Measurements from ENCODE around the gene CSNK1G1. TPM values are rescaled to one million over a fixed set of nuclear protein-coding genes. Genes with fewer than 3 reads are reported as not detected.

Gene CSNK1G1
- total RNA-seq, 5 donors from 2014 or later (not counting 1 experiment from before 2014, with no cell fraction given): 22.3 to 25.6 (median 23.6) TPM

DNA sequence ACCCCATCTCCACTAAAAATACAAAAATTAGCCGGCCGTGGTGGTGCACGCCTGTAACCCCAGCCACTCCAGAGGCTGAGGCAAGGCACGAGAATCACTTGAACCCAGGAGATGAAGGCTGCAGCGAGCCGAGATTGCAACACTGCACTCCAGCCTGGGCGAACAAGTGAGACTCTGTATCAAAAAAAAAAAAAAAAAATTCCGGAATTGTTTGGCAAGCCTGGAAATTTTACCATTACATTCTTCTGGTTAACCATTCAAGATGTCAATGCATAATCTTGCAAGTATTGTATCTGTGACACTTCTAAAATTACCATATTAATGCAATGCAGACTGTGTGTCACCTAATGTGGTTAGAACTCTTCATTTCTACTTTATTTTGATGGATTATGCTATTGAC, 67.0 kb downstream of the CSNK1G1 start:
- Histone ChIP-seq H3K36me3 (ENCODE audit: control insufficient read depth in 2 of 2, extremely low read depth in 1 of 2, insufficient read depth in 1 of 2, low read length in 1 of 2) (peaks cover 0 to 3% of the 10 kb centered on the region in 2 donors), H3K27me3 (replicated peaks in 1 of 2; ENCODE audit: control insufficient read depth in 2 of 2, extremely low read depth in 1 of 2, insufficient read depth in 2 of 2, low read length in 1 of 2) (no peaks in the 10 kb centered on the region), H3K27ac (ENCODE audit: low read length) (no peak overlapping the region), H3K9me3 (no peaks in the 10 kb centered on the region), H3K4me1 (ENCODE audit: control insufficient read depth in 1 of 2, extremely low read depth in 1 of 2, insufficient read depth in 2 of 2, low read length in 2 of 2) (no peaks in the 10 kb centered on the region), H3K4me3 (ENCODE audit: control insufficient read depth in 1 of 2, extremely low read depth in 1 of 2, low read length in 1 of 2) (no peak overlapping the region)
- ChIA-PET POLR2A (no interaction called here), CTCF (no interaction called here)
- Mint-ChIP-seq H3K27me3 (no peaks in the 10 kb centered on the region), H3K27ac (no peak overlapping the region), H3K9me3 (no peaks in the 10 kb centered on the region), H3K36me3 (peaks cover 13% of the 10 kb centered on the region), H3K4me1 (peaks cover 16 to 29% (median 17%) of the 10 kb centered on the region in 3 donors), H3K4me3 (no peak overlapping the region)
- WGBS (ENCODE audit: insufficient coverage): 98% methylated on average over 6 of the region's 8 CpGs
- ATAC-seq (replicated peaks in 1 of 4) (no peak), DNase-seq (no peak)

DNA sequence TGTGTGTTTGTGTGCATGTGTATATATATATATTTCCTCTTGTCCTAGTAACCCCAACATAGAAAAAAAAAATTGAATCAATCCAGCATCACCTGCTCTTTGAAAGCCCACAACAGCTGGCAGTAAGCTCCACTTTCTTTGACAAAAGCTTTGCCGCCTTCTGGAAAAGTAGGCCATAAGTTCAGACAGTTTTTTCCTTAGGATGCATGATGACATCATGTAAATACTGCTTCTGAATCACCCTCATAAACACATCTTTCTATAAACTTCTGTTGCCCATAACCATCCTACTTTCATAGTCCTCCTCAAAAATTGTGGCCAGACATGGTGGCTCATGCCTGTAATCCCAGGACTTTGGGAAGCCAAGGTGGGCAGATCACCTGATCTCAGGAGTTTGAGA, 67.4 kb downstream of the CSNK1G1 start:
- Histone ChIP-seq H3K4me3 (ENCODE audit: control insufficient read depth in 1 of 2, extremely low read depth in 1 of 2, low read length in 1 of 2) (no peak overlapping the region), H3K36me3 (ENCODE audit: control insufficient read depth in 2 of 2, extremely low read depth in 1 of 2, insufficient read depth in 1 of 2, low read length in 1 of 2) (peaks cover 0 to 3% of the 10 kb centered on the region in 2 donors), H3K4me1 (ENCODE audit: control insufficient read depth in 1 of 2, extremely low read depth in 1 of 2, insufficient read depth in 2 of 2, low read length in 2 of 2) (no peaks in the 10 kb centered on the region), H3K27me3 (replicated peaks in 1 of 2; ENCODE audit: control insufficient read depth in 2 of 2, extremely low read depth in 1 of 2, insufficient read depth in 2 of 2, low read length in 1 of 2) (no peaks in the 10 kb centered on the region), H3K27ac (ENCODE audit: low read length) (no peak overlapping the region), H3K9me3 (no peaks in the 10 kb centered on the region)
- no peak for ATAC-seq (replicated peaks in 1 of 4)
- no peak for DNase-seq
- 100% methylated on average over 1 of the region's 1 CpG for WGBS (ENCODE audit: insufficient coverage)
- CTCF ChIA-PET: no interaction called here
- Mint-ChIP-seq H3K36me3 (peaks cover 13% of the 10 kb centered on the region), H3K9me3 (no peaks in the 10 kb centered on the region), H3K27me3 (no peaks in the 10 kb centered on the region), H3K4me1 (peaks cover 16 to 28% (median 19%) of the 10 kb centered on the region in 3 donors), H3K4me3 (no peak overlapping the region), H3K27ac (no peak overlapping the region)
- POLR2A ChIA-PET: no interaction called here

DNA sequence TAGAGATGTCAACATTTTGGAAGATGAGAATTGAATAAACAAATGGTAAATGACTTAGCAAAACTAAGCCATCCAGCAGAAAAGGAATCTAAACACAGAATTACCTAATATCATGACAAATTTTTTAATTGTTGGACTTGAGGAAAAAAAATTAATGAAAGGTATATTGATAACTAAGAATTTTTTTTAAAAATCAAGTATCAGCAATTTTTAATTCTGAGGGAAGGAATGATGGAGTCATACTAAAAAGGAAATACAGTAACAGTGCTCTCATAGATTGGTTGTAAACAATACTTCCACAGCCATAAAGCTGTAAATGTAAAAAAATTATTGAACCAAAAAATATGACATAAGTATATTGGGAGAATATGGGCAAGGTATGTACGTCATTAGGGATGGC, 68.0 kb downstream of the CSNK1G1 start:
- no peaks in the 10 kb centered on the region for H3K36me3 ChIP-seq (ENCODE audit: control insufficient read depth in 2 of 2, extremely low read depth in 1 of 2, insufficient read depth in 1 of 2, low read length in 1 of 2)
- no CpG with 5 or more reads among the region's 1 CpG for WGBS (ENCODE audit: insufficient coverage)

DNA sequence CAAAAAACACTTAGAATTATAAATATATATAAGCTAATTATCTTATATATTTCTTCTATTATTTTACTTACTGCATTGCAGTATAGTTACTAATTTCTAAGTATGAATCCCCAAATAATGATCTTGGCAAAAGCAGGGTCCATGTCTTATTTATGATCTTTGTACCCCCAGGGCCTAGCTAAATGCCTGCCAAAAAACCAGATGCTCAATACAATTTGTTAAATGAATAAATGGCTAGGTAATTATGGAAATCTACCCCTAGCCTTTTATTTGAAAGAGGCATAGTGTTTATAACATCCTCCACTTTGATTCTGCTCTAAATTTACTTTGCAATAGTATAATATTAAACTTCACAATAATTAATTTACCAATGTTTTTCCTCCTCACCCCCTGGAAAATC, 69.5 kb downstream of the CSNK1G1 start:
- Histone ChIP-seq H3K27me3 (replicated peaks in 1 of 2; ENCODE audit: control insufficient read depth in 2 of 2, extremely low read depth in 1 of 2, insufficient read depth in 2 of 2, low read length in 1 of 2) (no peaks in the 10 kb centered on the region), H3K27ac (ENCODE audit: low read length) (no peak overlapping the region), H3K4me3 (ENCODE audit: control insufficient read depth in 1 of 2, extremely low read depth in 1 of 2, low read length in 1 of 2) (no peak overlapping the region), H3K36me3 (ENCODE audit: control insufficient read depth in 2 of 2, extremely low read depth in 1 of 2, insufficient read depth in 1 of 2, low read length in 1 of 2) (no peaks in the 10 kb centered on the region), H3K4me1 (ENCODE audit: control insufficient read depth in 1 of 2, extremely low read depth in 1 of 2, insufficient read depth in 2 of 2, low read length in 2 of 2) (no peaks in the 10 kb centered on the region), H3K9me3 (no peaks in the 10 kb centered on the region)
- Mint-ChIP-seq H3K4me3 (no peak overlapping the region), H3K36me3 (peaks cover 13% of the 10 kb centered on the region), H3K4me1 (peaks cover 11 to 21% (median 13%) of the 10 kb centered on the region in 3 donors), H3K27me3 (no peaks in the 10 kb centered on the region), H3K27ac (no peak overlapping the region), H3K9me3 (no peaks in the 10 kb centered on the region)
- CTCF ChIA-PET: no interaction called here
- ATAC-seq (replicated peaks in 1 of 4) (no peak), DNase-seq (no peak)
- POLR2A ChIA-PET: interaction anchor here in 1 of 2 donors (0.8 kb wide), 1 partner anchor 13 kb away, joined by 4 read pairs; no protein-coding TSS in a partner anchor

More for the DNA sequence above, 68.0 kb downstream of the CSNK1G1 start:
- H3K36me3 Mint-ChIP-seq: peaks cover 13% of the 10 kb centered on the region
- Histone ChIP-seq H3K27ac (ENCODE audit: low read length) (no peak overlapping the region), H3K27me3 (replicated peaks in 1 of 2; ENCODE audit: control insufficient read depth in 2 of 2, extremely low read depth in 1 of 2, insufficient read depth in 2 of 2, low read length in 1 of 2) (no peaks in the 10 kb centered on the region), H3K4me1 (ENCODE audit: control insufficient read depth in 1 of 2, extremely low read depth in 1 of 2, insufficient read depth in 2 of 2, low read length in 2 of 2) (no peaks in the 10 kb centered on the region), H3K9me3 (no peaks in the 10 kb centered on the region), H3K4me3 (ENCODE audit: control insufficient read depth in 1 of 2, extremely low read depth in 1 of 2, low read length in 1 of 2) (no peak overlapping the region)
- no peaks in the 10 kb centered on the region for H3K27me3 Mint-ChIP-seq
- DNase-seq (no peak), ATAC-seq (replicated peaks in 1 of 4) (no peak)
- H3K4me3 Mint-ChIP-seq: no peak overlapping the region
- ChIA-PET CTCF (no interaction called here), POLR2A (interaction anchor here in 1 of 2 donors (0.6 kb wide), 1 partner anchor 67 kb away, joined by 3 read pairs; no protein-coding TSS in a partner anchor)
- H3K9me3 Mint-ChIP-seq: no peaks in the 10 kb centered on the region
- no peak overlapping the region for H3K27ac Mint-ChIP-seq
- H3K4me1 Mint-ChIP-seq: peaks cover 11 to 22% (median 14%) of the 10 kb centered on the region in 3 donors

DNA sequence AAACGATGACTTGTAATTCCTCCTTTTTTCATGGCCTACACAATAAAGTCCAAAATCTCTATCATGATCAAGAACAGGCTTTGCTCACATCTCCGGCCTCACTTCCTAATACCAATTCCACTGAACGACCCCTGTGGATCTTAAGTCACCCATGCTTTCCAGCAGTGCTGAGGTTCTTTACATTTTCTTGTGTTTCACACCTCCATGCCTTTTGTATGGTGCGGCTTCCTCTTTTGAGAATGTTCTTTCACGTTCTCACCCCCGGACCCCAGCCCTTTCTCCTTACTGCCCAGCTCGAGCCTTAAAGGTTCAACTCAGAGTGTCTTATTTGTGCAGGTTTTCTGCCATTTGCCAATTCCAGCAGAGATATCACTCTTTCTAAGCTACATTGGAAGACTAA, 70.1 kb downstream of the CSNK1G1 start:
- Histone ChIP-seq H3K4me1 (ENCODE audit: control insufficient read depth in 1 of 2, extremely low read depth in 1 of 2, insufficient read depth in 2 of 2, low read length in 2 of 2) (no peaks in the 10 kb centered on the region), H3K27ac (ENCODE audit: low read length) (no peak overlapping the region), H3K27me3 (replicated peaks in 1 of 2; ENCODE audit: control insufficient read depth in 2 of 2, extremely low read depth in 1 of 2, insufficient read depth in 2 of 2, low read length in 1 of 2) (no peaks in the 10 kb centered on the region), H3K36me3 (ENCODE audit: control insufficient read depth in 2 of 2, extremely low read depth in 1 of 2, insufficient read depth in 1 of 2, low read length in 1 of 2) (no peaks in the 10 kb centered on the region), H3K9me3 (no peaks in the 10 kb centered on the region), H3K4me3 (ENCODE audit: control insufficient read depth in 1 of 2, extremely low read depth in 1 of 2, low read length in 1 of 2) (no peak overlapping the region)
- Mint-ChIP-seq H3K4me1 (peaks cover 11 to 21% (median 13%) of the 10 kb centered on the region in 3 donors), H3K36me3 (peaks cover 13% of the 10 kb centered on the region), H3K4me3 (no peak overlapping the region), H3K27me3 (no peaks in the 10 kb centered on the region), H3K9me3 (no peaks in the 10 kb centered on the region), H3K27ac (no peak overlapping the region)
- DNase-seq (no peak), ATAC-seq (replicated peaks in 1 of 4) (no peak)
- ChIA-PET POLR2A (interaction anchor here in 1 of 2 donors (0.8 kb wide), 1 partner anchor 12 kb away, joined by 4 read pairs; no protein-coding TSS in a partner anchor), CTCF (interaction anchor here in 1 of 2 donors (0.7 kb wide), 1 partner anchor 21 kb away, joined by 3 read pairs; no protein-coding TSS in a partner anchor)
- 96% methylated on average over 6 of the region's 7 CpGs for WGBS (ENCODE audit: insufficient coverage)

DNA sequence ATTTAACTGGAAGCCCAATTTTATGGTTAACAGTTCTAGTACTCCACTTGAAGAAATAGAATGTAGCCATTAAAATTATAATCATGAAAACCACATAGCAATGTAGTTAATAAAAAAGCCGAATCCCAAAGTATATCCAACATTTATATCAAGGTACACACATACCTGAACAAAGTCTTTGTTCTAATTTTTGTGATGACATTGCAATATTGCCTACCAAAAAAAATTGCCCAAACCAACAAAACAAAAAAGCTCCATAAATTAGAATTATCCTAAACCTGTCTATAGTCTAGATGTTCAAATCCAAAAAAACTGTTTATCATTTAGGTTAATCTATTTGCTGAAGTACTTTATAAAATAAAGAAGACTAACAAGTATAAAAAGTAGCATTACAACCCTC, 70.8 kb downstream of the CSNK1G1 start:
- Histone ChIP-seq H3K9me3 (no peaks in the 10 kb centered on the region), H3K36me3 (ENCODE audit: control insufficient read depth in 2 of 2, extremely low read depth in 1 of 2, insufficient read depth in 1 of 2, low read length in 1 of 2) (peaks cover 0 to 2% of the 10 kb centered on the region in 2 donors), H3K27me3 (replicated peaks in 1 of 2; ENCODE audit: control insufficient read depth in 2 of 2, extremely low read depth in 1 of 2, insufficient read depth in 2 of 2, low read length in 1 of 2) (no peaks in the 10 kb centered on the region), H3K4me1 (ENCODE audit: control insufficient read depth in 1 of 2, extremely low read depth in 1 of 2, insufficient read depth in 2 of 2, low read length in 2 of 2) (no peaks in the 10 kb centered on the region), H3K4me3 (ENCODE audit: control insufficient read depth in 1 of 2, extremely low read depth in 1 of 2, low read length in 1 of 2) (no peak overlapping the region), H3K27ac (ENCODE audit: low read length) (no peak overlapping the region)
- H3K9me3 Mint-ChIP-seq: no peaks in the 10 kb centered on the region
- H3K4me1 Mint-ChIP-seq: peaks cover 9 to 21% (median 13%) of the 10 kb centered on the region in 3 donors
- H3K27ac Mint-ChIP-seq: no peak overlapping the region
- ATAC-seq (replicated peaks in 1 of 4): no peak
- CTCF ChIA-PET: interaction anchor here in 1 of 2 donors (0.7 kb wide), 1 partner anchor 20 kb away, joined by 3 read pairs; no protein-coding TSS in a partner anchor
- no peak for DNase-seq
- H3K27me3 Mint-ChIP-seq: no peaks in the 10 kb centered on the region
- H3K36me3 Mint-ChIP-seq: peaks cover 12% of the 10 kb centered on the region
- POLR2A ChIA-PET: no interaction called here
- whole genome bisulfite sequencing (ENCODE audit: insufficient coverage): no CpG with 5 or more reads among the region's 1 CpG
- no peak overlapping the region for H3K4me3 Mint-ChIP-seq

DNA sequence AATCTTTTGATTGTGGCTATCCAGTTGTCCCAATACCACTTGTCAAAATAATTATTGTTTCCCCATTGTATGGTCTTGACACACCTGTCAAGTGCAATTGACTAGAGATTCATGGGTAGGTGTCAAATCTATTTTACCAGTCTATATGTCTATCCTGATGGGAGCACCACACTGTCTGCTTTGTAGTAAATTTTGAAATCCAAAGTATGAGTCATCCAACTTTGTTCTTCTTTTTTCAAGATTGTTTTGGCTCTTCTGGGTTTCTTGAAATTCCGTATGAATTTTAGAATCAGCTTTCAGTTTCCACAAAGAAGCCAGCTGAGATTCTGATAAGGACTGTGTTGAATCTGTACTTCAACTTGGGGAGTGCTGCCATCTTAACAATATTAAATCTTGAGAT, 71.9 kb downstream of the CSNK1G1 start:
- H3K27ac ChIP-seq (ENCODE audit: low read length): no peak overlapping the region
- H3K4me3 ChIP-seq (ENCODE audit: control insufficient read depth in 1 of 2, extremely low read depth in 1 of 2, low read length in 1 of 2): no peak overlapping the region
- Mint-ChIP-seq H3K27ac (no peak overlapping the region), H3K4me3 (no peak overlapping the region), H3K27me3 (no peaks in the 10 kb centered on the region), H3K36me3 (peaks cover 13% of the 10 kb centered on the region), H3K4me1 (peaks cover 6 to 13% (median 7%) of the 10 kb centered on the region in 3 donors), H3K9me3 (no peaks in the 10 kb centered on the region)
- 60% methylated on average over 1 of the region's 1 CpG for WGBS (ENCODE audit: insufficient coverage)
- H3K36me3 ChIP-seq (ENCODE audit: control insufficient read depth in 2 of 2, extremely low read depth in 1 of 2, insufficient read depth in 1 of 2, low read length in 1 of 2): peaks cover 0 to 2% of the 10 kb centered on the region in 2 donors
- no peaks in the 10 kb centered on the region for H3K4me1 ChIP-seq (ENCODE audit: control insufficient read depth in 1 of 2, extremely low read depth in 1 of 2, insufficient read depth in 2 of 2, low read length in 2 of 2)
- CTCF ChIA-PET: no interaction called here
- no peaks in the 10 kb centered on the region for H3K27me3 ChIP-seq (replicated peaks in 1 of 2; ENCODE audit: control insufficient read depth in 2 of 2, extremely low read depth in 1 of 2, insufficient read depth in 2 of 2, low read length in 1 of 2)
- ATAC-seq (replicated peaks in 1 of 4) (no peak), DNase-seq (no peak)
- no peaks in the 10 kb centered on the region for H3K9me3 ChIP-seq
- POLR2A ChIA-PET: no interaction called here
